ENCODE results near the gene SNED1. TPM values are rescaled to one million over a fixed set of nuclear protein-coding genes. Genes with fewer than 3 reads are reported as not detected.
A peak's percentile ranks its signal among the peaks of the same experiment; 100 is the strongest.

Gene SNED1
- total and polyA plus RNA-seq, 8 donors: 2.0 to 106 (median 16.0) TPM

DNA sequence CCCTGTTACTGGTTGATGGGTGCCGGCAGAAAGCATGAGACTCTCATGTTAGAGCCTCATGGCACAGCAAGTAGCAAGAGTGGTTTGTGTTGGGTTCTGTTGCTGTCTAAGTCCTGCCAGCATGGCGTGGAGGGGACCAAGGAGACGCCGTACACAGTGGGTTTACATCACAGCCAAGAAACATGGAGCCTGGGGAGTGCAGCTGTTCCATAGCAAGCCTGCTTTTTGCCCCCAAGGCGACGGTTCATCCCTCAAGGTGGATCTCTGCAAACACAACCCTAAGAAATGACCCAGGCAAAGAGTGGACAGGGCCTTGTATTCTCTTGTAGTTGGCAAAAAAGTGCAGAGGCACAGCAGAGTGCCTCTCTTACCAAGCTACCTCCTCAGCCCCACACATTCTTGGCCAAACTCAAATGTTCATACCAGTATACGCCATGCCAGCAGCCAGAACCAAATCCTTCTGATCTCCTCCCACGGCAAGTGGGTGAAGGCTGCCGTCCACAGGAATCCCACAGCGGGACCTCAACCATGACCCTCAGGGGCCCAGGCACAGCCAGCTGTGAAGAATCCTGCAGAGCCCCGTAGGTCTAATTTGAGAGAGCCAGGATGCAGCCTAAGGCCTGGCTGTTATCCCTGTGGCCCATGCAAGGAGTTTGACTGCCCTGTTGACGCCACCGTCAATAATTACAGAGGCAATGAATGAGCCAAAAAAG is 19.0 kb downstream of the SNED1 start:
- TF ChIP-seq, protein P1, sequence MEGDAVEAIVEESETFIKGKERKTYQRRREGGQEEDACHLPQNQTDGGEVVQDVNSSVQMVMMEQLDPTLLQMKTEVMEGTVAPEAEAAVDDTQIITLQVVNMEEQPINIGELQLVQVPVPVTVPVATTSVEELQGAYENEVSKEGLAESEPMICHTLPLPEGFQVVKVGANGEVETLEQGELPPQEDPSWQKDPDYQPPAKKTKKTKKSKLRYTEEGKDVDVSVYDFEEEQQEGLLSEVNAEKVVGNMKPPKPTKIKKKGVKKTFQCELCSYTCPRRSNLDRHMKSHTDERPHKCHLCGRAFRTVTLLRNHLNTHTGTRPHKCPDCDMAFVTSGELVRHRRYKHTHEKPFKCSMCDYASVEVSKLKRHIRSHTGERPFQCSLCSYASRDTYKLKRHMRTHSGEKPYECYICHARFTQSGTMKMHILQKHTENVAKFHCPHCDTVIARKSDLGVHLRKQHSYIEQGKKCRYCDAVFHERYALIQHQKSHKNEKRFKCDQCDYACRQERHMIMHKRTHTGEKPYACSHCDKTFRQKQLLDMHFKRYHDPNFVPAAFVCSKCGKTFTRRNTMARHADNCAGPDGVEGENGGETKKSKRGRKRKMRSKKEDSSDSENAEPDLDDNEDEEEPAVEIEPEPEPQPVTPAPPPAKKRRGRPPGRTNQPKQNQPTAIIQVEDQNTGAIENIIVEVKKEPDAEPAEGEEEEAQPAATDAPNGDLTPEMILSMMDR (IDR thresholded peaks at IDR 0.05): no peak
- TF ChIP-seq POLR2A (IDR thresholded peaks at IDR 0.05): no peak
- WGBS, 5 donors: 90 to 96% (median 91%) methylated on average over 13 of the region's 13 CpGs
- DNase-seq: peak; percentile 0 to 17
- Histone ChIP-seq H3K4me3 (no peak overlapping the region), H3K4me1 (no peaks in the 10 kb centered on the region), H3K36me3 (peaks cover 0 to 20% (median 0%) of the 10 kb centered on the region in 4 donors), H3K9me3 (no peaks in the 10 kb centered on the region), H3K27ac (no peak overlapping the region), H3K27me3 (no peaks in the 10 kb centered on the region)
- intact Hi-C loops (cut with DNase I; ENCODE audit: low total_unique reads): no loop called here

- H3K36me3 ChIP-seq: peaks cover 0 to 20% (median 0%) of the 10 kb centered on the region in 4 donors
- no peak overlapping the region for H3K27ac ChIP-seq
- H3K4me3 ChIP-seq: no peak overlapping the region
- whole genome bisulfite sequencing, 5 donors: 86 to 91% (median 90%) methylated on average over 24 to 26 of the region's 26 CpGs
- peak in 1 of 2 donors; percentile 20 for DNase-seq
- intact Hi-C loops (cut with DNase I; ENCODE audit: low total_unique reads): no loop called here
- H3K27me3 ChIP-seq: no peaks in the 10 kb centered on the region
- H3K4me1 ChIP-seq: no peaks in the 10 kb centered on the region
- no peaks in the 10 kb centered on the region for H3K9me3 ChIP-seq
- no peak for TF ChIP-seq POLR2AphosphoS5 (IDR thresholded peaks at IDR 0.05)
- no peak for TF ChIP-seq POLR2A (IDR thresholded peaks at IDR 0.05)
- TF ChIP-seq, protein P1 (IDR thresholded peaks at IDR 0.05): no peak
- TF ChIP-seq EP300 (IDR thresholded peaks at IDR 0.05): no peak
Observed at GRCh38 chr2:241018051-241018891, 19.9 kb downstream of the SNED1 start.

DNA sequence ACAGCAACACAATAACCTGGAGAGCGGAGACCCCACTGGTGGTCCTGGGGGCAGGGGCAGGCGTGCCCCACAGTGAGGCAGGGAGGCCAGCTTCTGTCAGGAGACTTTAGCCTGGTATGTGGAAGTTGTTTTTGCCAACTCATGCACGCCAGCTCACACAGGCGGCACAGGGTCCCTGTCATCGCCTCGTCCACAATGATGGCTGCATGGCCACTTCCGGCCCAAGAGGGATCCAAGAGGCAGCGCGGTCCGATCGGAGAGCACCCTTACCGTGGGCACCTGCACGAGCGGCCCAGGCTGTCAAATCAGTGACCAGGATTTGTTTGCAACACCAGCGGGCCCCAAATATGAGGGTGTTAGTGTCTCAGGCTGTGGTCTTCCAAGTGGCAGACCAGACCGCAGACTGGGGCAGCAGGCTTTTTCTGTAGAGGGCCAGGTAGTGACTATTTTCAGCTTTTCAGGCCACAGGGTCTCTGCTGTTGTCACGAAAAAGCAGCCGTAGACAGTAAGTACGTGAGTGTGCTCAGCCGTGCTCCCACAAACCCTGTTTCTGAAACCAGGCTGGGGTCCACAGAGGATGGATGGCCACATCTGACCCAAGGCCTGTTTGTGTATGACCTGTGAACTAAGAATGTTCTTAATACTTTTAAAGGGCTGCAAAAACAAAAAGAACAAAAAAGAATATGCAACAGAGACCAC is 21.2 kb downstream of the SNED1 start:
- DNase-seq: peak in 1 of 2 donors; percentile 10
- 94 to 97% (median 96%) methylated on average over 12 to 20 of the region's 20 CpGs for WGBS, 5 donors

More for the DNA sequence above, 21.2 kb downstream of the SNED1 start:
- peaks cover 0 to 20% (median 0%) of the 10 kb centered on the region in 4 donors for H3K36me3 ChIP-seq
- H3K4me1 ChIP-seq: no peaks in the 10 kb centered on the region
- H3K4me3 ChIP-seq: no peak overlapping the region
- no peaks in the 10 kb centered on the region for H3K27me3 ChIP-seq
- intact Hi-C loops (cut with DNase I; ENCODE audit: low total_unique reads): no loop called here
- no peak overlapping the region for H3K27ac ChIP-seq
- H3K9me3 ChIP-seq: peaks cover 0 to under 1% (median under 1%) of the 10 kb centered on the region in 4 donors
- no peak for TF ChIP-seq POLR2AphosphoS5 (IDR thresholded peaks at IDR 0.05)
- TF ChIP-seq, protein P1 (IDR thresholded peaks at IDR 0.05): no peak
- TF ChIP-seq EP300 (IDR thresholded peaks at IDR 0.05): no peak
- TF ChIP-seq POLR2A (IDR thresholded peaks at IDR 0.05): no peak
